ENCODE data around the gene TXNL4A. TPM values are rescaled to one million over a fixed set of nuclear protein-coding genes. Genes with fewer than 3 reads are reported as not detected.

Gene TXNL4A
- total RNA-seq, 1 donor from 2014 or later, result 44.3 TPM

DNA sequence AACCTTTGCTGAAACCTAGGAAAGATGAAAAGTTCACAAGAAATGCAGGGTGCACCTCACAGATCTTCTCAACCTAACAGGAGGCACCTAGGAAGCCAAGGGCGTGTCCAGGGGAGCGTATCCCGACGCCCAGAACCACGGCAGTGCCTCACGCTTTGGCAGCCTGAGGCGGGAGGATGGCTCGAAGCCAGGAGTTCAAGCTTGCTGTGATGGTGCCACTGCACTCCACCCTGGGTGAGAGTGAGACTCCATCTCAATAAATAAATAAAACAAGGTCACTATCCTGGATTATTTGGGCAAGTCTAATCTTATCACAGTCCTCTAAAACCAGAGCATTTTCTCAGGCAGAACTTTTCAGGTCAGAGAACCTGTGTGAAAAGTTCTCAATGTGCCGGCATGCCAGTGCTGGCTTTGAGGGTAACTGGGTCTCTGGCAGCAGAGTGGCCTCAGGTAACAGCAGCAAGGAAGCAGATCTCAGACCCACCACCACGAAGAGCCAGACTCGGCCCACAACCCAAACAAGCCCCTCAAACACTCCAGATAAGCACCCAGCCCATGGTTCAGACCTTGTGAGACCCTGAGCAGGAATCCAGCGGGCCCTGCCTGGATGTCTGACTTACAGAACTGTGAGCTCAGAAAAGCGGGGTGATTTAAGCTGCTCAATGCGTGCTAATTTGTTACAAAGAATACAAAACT is 12.2 kb downstream of the TXNL4A start:
- Histone ChIP-seq H3K36me3 (peaks cover 2% of the 10 kb centered on the region), H3K4me1 (no peaks in the 10 kb centered on the region), H2AFZ (replicated peaks) (no peak overlapping the region), H4K20me1 (ENCODE audit: low read depth) (peaks cover 93% of the 10 kb centered on the region), H3F3A (ENCODE audit: low read depth) (no peaks in the 10 kb centered on the region), H3K27me3 (no peaks in the 10 kb centered on the region), H3K4me3 (no peak overlapping the region), H3K79me2 (ENCODE audit: low read depth) (peaks cover 80% of the 10 kb centered on the region), H3K9me3 (ENCODE audit: low read depth) (no peaks in the 10 kb centered on the region), H3K27ac (no peak overlapping the region), H3K9ac (no peak overlapping the region), H3K4me2 (no peak overlapping the region)
- Mint-ChIP-seq H3K27ac (no peak overlapping the region), H3K9me3 (no peaks in the 10 kb centered on the region), H3K36me3 (peaks cover 27% of the 10 kb centered on the region), H3K4me1 (no peaks in the 10 kb centered on the region), H3K27me3 (ENCODE audit: insufficient read depth, low read depth) (peaks cover 9% of the 10 kb centered on the region), H3K4me3 (no peak overlapping the region)
- no peak for DNase-seq (ENCODE audit: low spot score)
- TF ChIP-seq EZH2 (IDR thresholded peaks at IDR 0.05) (no peak), EZH2phosphoT487 (IDR thresholded peaks at IDR 0.05) (no peak)
- TF ChIP-seq, protein P1, sequence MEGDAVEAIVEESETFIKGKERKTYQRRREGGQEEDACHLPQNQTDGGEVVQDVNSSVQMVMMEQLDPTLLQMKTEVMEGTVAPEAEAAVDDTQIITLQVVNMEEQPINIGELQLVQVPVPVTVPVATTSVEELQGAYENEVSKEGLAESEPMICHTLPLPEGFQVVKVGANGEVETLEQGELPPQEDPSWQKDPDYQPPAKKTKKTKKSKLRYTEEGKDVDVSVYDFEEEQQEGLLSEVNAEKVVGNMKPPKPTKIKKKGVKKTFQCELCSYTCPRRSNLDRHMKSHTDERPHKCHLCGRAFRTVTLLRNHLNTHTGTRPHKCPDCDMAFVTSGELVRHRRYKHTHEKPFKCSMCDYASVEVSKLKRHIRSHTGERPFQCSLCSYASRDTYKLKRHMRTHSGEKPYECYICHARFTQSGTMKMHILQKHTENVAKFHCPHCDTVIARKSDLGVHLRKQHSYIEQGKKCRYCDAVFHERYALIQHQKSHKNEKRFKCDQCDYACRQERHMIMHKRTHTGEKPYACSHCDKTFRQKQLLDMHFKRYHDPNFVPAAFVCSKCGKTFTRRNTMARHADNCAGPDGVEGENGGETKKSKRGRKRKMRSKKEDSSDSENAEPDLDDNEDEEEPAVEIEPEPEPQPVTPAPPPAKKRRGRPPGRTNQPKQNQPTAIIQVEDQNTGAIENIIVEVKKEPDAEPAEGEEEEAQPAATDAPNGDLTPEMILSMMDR (IDR thresholded peaks at IDR 0.05), result no peak

DNA sequence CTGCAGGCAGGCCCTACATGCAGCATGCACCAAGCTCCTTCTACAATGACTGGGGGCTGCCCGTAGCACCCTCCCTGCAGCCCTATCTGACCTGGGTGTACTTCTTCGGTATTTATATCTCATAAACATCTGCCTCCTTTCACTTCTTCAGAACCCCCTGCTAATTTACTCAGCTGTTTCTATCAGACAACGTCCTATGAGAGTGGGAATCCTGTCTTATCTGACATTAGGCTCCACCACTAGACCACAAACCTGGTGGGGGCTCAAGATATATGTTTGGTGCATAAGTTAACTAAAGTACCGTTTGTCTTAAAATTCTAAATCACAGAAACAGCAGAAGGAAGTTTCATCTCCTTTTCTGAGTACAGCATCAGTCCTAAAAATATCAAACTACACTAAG is 13.3 kb downstream of the TXNL4A start:
- Histone ChIP-seq H3F3A (ENCODE audit: low read depth) (no peaks in the 10 kb centered on the region), H3K9ac (no peak overlapping the region), H3K4me1 (no peaks in the 10 kb centered on the region), H3K4me3 (no peak overlapping the region), H3K27me3 (no peaks in the 10 kb centered on the region), H3K9me3 (ENCODE audit: low read depth) (no peaks in the 10 kb centered on the region), H4K20me1 (ENCODE audit: low read depth) (peaks cover 93% of the 10 kb centered on the region), H2AFZ (replicated peaks) (no peak overlapping the region), H3K4me2 (no peak overlapping the region), H3K79me2 (ENCODE audit: low read depth) (peaks cover 70% of the 10 kb centered on the region), H3K36me3 (peaks cover 6% of the 10 kb centered on the region), H3K27ac (no peak overlapping the region)
- no peak for DNase-seq (ENCODE audit: low spot score)
- Mint-ChIP-seq H3K4me1 (no peaks in the 10 kb centered on the region), H3K9me3 (no peaks in the 10 kb centered on the region), H3K27me3 (ENCODE audit: insufficient read depth, low read depth) (peaks cover 6% of the 10 kb centered on the region), H3K36me3 (peaks cover 30% of the 10 kb centered on the region), H3K27ac (no peak overlapping the region), H3K4me3 (no peak overlapping the region)
- TF ChIP-seq, protein P1 (IDR thresholded peaks at IDR 0.05), result no peak
- no peak for TF ChIP-seq EZH2 (IDR thresholded peaks at IDR 0.05)
- TF ChIP-seq EZH2phosphoT487 (IDR thresholded peaks at IDR 0.05), result no peak

DNA sequence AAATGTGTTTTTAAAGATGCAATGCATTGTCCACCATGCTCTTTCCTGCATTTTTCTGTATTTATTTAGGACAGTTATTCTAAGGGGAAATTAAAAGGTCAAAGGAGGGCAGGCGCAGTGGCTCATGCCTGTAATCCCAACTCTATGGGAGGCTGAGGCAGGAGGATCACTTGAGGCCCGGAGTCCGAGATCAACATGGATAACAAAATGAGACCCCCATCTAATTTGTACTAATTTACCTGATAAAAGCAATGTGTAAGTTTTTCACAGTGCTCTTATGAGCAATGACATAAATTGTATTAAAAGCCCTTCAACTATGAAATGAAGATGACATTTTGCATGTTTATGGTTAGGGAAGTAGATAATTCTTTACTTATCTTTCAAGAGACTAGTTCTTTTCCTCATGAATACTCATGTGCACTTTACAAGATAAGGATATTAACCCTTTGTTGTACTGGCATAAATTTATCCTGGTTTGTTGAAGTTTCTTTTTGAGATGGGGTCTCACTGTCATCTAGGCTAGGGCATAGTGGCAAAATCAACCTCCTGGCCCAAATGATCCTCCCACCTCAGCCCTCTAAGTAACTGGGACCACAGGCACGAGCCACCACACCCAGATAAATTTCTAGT is 14.2 kb downstream of the TXNL4A start:
- Histone ChIP-seq H3K27me3 (no peaks in the 10 kb centered on the region), H2AFZ (replicated peaks) (no peak overlapping the region), H3K79me2 (ENCODE audit: low read depth) (peaks cover 60% of the 10 kb centered on the region), H4K20me1 (ENCODE audit: low read depth) (peaks cover 86% of the 10 kb centered on the region), H3K4me3 (no peak overlapping the region), H3K4me2 (no peak overlapping the region), H3F3A (ENCODE audit: low read depth) (no peaks in the 10 kb centered on the region), H3K27ac (no peak overlapping the region), H3K4me1 (no peaks in the 10 kb centered on the region), H3K9ac (no peak overlapping the region), H3K9me3 (ENCODE audit: low read depth) (no peaks in the 10 kb centered on the region), H3K36me3 (peaks cover 6% of the 10 kb centered on the region)
- no peaks in the 10 kb centered on the region for H3K4me1 Mint-ChIP-seq
- peaks cover 6% of the 10 kb centered on the region for H3K27me3 Mint-ChIP-seq (ENCODE audit: insufficient read depth, low read depth)
- H3K9me3 Mint-ChIP-seq, result no peaks in the 10 kb centered on the region
- TF ChIP-seq, protein P1 (IDR thresholded peaks at IDR 0.05), result no peak
- TF ChIP-seq EZH2phosphoT487 (IDR thresholded peaks at IDR 0.05), result no peak
- TF ChIP-seq EZH2 (IDR thresholded peaks at IDR 0.05), result no peak
- no peak for DNase-seq (ENCODE audit: low spot score)
- H3K27ac Mint-ChIP-seq, result no peak overlapping the region
- H3K36me3 Mint-ChIP-seq, result peaks cover 29% of the 10 kb centered on the region
- H3K4me3 Mint-ChIP-seq, result no peak overlapping the region
